Mesenteric fat pad (tissue), 1 donor: ENCODE data around the gene PCTP. TPM values are rescaled to one million over a fixed set of nuclear protein-coding genes. Genes with fewer than 3 reads are reported as not detected.

Experiments used
- DNase-seq: peaks from one replicate; pipeline ENCODE4 v3.0.0-alpha.2; 2020; ENCODE audit warnings: low spot score
- total RNA-seq: library from RNA; stranded (reverse); fragmentation: NEBNext Ultra II Directional; extraction: Animal tissue kit (Norgen Biotek cat#: 25700); gene quantifications from one replicate; pipeline ENCODE4 v1.2.1, GENCODE V29; 2021
- donor health status: DM: yes; HTN: yes; CAD: no.

Gene PCTP
- total RNA-seq, 1 donor from 2014 or later = 22.5 TPM

DNA sequence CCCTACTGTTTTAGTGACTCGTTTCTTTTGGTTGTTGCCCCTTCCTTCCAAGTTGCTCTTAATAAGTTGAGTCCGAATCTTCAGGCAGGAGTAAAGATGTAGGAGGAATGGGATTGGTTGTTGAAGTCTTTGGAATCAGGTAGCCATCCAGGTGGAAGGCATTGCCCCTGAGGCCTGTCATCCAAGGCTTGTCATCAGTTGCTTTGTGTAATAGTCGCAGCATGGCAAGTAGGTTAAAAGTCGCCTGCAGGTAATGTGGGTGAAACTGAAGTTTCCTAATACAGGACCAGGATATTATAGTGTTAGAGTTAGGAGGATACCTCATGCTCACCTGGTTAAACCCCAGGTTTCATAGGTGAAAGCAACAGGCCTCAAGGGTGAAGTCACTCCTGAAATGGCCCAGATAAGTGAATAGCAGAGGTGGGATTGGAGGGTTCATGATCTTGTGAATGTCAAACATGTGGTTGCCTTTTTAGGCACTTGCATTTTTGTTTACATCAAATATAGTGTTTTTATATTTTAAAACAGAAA, 934 bp downstream of the PCTP start:
- DNase-seq = no peak

GRCh38 chr17:55756689-55757088, 5.8 kb downstream of the PCTP start:
- DNase-seq = no peak

GRCh38 chr17:55757659-55758058, 6.8 kb downstream of the PCTP start:
- no peak for DNase-seq

DNA sequence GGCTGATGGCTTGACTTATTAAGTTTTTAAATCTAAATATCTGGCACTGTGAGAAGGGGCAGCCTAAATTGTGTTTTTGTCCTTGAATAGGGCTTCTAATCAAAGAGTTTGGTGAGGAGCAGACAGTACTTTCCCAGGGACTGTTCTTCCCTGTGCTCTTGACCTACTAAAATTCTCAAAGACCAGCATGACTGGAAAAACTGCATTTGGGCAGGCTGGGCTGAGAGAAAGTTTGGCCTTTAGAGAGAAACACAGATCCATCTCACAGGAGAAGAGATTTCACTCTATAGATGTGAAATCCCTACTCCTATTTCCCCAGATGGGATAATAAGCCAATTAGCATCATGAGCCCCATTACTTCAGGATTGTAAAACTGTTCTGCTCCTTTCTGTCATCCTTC, 7.3 kb downstream of the PCTP start:
- DNase-seq = no peak

DNA sequence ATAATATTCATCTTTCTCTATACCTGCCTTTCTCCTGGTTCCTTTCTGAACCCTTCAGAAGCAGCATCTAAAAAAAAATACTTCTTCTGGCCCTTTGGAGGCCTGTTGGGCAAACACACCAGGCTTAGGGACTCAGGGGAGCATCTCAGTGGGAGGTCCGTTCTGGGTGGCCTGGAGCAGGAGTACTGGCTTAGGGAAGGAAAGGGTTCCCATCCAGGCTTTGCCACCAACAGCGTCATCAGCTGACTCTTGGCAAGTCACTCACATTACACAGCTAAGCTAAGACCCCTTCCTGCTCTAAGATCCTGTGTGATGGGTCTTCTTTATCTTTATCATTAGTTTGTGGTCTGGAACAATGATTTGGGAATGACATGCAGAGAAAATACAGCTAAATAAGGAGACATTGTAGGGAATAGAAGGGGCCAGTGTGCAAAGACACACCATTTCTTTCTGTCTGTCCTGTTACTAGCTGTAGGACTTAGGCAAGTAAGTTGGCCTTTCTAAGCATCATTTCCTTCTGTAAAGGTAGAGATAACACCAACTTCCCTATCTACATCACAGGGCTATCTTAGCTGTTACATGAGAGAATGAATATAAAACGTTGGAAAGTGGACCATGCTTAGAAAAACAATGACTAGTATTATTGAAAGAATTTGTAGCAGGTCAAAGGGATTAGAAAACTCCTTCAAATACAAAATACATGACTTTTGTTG, 9.9 kb downstream of the PCTP start:
- DNase-seq = no peak

- DNase-seq = no peak
Measured at GRCh38 chr17:55762086-55762858, 11.4 kb downstream of the PCTP start.

- no peak for DNase-seq
Measured at GRCh38 chr17:55763856-55764255, 13.0 kb downstream of the PCTP start.

- no peak for DNase-seq
Measured at GRCh38 chr17:55764610-55765009, 13.8 kb downstream of the PCTP start.

GRCh38 chr17:55765472-55765871, 14.6 kb downstream of the PCTP start:
- no peak for DNase-seq

GRCh38 chr17:55768936-55769624, 18.2 kb downstream of the PCTP start:
- DNase-seq = no peak

DNA sequence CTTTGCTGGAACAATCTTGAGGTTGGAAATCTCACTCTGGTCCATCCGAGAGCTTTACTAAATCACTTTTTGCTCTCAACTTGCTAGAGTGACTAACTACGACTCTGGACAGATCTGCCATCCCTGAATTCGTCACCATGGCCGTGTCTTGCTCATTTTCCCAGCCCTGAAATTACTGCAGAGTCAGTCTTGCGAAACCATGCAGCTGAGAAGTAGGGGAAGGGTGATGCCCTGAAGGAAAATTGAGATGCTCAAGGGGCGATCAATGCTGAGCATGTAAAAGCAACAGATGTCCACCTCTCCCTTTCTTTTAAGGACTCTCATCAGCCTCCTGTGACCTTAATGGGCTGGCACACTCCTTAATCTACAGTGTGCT, 18.8 kb downstream of the PCTP start:
- DNase-seq = no peak

- no peak for DNase-seq
Measured at GRCh38 chr17:55770196-55770870, 19.5 kb downstream of the PCTP start.

DNA sequence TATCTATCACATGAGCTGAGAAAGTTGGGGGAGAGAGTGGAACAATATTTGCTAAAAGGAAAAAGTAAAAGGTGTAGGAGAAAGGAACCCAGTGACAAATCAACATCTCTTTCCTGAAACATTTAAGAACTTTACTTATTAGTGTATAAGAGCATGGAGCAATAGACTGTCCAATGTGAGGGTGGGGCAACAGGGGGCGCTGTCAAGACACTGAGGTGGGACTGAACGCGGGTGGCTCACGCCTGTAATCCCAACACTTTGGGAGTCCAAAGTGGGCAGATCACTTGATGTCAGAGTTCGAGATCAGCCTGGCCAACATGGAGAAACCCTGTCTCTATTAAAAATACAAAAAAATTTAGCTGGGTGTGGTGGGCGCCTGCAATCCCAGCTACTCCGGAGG, 21.2 kb downstream of the PCTP start:
- DNase-seq = no peak

GRCh38 chr17:55773671-55774070, 22.8 kb downstream of the PCTP start:
- no peak for DNase-seq

DNA sequence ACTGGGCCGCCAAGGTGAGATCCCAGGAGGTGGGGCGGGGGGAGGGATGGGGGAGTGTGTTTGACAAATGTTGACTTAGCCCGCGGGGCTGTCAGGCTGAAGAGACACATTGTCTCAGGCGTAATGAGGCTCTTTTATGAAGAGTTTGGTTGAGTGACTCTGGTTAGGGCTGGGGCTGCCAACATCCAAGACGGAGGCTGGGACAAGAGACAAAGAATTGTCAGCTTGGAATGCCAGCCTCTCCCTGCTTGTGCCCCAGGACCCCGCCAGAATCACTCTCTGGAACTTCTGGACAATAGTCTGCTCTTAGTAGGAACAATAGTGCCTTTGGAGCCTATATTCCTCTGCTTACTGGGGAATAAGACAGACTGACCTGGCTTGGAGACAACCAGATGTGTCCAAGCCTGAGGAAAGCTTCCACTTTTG, 24.0 kb downstream of the PCTP start:
- DNase-seq = no peak

DNA sequence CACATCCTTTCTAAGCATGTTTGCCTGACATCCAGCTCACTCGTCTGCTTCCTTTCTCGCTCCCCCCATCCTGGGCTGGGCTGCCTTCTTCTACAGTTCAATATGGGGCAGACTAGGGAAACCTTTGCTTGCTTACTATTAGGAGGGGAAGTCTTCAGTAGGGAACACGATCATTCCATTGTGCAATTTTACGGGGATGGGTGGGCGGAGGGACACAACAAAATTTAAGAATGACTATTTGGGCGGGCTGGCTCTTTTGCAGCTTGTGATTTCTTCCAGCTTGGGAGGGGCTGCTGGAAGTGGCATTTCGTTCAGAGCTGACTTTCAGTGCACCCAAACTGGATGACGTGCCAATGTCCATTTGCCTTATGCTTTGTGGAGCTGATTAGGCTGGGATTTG, 25.4 kb downstream of the PCTP start:
- DNase-seq = no peak

GRCh38 chr17:55777471-55777971, 26.7 kb downstream of the PCTP start:
- DNase-seq = no peak

DNA sequence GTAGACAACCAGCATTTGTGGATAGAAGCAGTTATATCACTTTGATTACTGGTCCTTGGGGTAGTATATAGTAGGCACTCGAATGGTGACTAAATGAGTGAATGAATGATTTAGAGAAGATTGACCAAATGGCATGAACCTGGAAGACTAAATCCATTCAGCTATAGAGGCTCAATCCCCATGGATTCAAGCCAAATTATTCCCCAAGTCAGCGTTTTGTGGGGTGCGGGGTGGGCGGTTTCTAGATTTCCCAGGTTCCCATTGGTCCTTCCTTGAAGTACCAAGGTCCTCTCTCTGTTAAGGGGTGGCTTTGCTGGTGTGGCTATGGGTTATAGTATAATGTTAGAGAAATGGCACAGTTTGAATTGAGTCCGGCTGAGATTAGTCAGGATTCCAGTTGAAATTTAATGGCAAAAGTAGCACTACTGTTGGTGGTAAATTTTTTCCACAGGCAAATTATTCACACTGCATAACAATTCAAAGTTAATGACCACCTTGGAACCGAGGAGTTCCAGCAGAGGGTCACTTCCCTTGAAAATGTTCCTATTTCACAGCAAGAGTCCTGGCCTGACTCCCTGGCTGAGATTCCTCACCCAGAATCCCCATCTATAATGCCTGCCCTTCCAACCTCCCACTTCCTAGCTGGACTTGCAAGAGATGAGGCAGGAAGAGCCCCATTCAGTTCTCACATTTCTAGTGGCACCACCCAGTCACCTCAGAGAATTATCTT, 27.7 kb downstream of the PCTP start:
- no peak for DNase-seq

DNA sequence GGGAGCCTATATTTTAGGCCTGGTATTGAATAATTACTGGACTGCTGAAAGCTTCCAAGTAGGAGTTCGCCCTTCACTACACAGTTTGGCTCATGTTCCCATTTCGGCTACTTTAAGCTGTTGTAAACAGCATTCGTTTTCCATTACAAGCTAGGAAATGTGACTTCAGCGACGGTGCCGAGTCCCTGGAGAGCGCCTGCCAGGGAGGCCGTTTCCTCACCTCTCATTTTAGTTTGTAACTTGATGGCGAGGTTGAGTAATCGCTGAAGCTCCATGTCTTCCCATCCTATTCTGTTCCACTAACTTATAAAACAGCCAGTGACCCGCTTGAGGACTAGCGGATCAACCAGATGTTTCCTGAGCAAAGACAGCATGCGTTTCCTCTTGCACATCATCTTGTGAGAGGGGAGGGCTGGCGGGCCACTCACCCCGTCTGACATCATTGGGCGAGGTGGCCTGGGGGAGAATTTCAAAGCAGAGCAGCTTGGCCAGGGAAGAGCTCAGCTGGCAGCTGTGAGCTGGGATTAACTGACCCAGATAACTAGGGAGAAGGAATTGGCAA, 32.9 kb downstream of the PCTP start:
- DNase-seq = no peak

GRCh38 chr17:55784666-55785065, 33.8 kb downstream of the PCTP start:
- no peak for DNase-seq
